HG02884 (cell line): ENCODE data around the gene ST6GAL1.

Experiments used
- ATAC-seq: cut with Tn5 transposase; IDR thresholded peaks from one replicate; pipeline ENCODE4 v1.9.1; 2021; ENCODE audit warnings: mild to moderate bottlenecking, moderate library complexity; ENCODE audit not compliant: unreplicated experiment

The ST6GAL1 gene

DNA sequence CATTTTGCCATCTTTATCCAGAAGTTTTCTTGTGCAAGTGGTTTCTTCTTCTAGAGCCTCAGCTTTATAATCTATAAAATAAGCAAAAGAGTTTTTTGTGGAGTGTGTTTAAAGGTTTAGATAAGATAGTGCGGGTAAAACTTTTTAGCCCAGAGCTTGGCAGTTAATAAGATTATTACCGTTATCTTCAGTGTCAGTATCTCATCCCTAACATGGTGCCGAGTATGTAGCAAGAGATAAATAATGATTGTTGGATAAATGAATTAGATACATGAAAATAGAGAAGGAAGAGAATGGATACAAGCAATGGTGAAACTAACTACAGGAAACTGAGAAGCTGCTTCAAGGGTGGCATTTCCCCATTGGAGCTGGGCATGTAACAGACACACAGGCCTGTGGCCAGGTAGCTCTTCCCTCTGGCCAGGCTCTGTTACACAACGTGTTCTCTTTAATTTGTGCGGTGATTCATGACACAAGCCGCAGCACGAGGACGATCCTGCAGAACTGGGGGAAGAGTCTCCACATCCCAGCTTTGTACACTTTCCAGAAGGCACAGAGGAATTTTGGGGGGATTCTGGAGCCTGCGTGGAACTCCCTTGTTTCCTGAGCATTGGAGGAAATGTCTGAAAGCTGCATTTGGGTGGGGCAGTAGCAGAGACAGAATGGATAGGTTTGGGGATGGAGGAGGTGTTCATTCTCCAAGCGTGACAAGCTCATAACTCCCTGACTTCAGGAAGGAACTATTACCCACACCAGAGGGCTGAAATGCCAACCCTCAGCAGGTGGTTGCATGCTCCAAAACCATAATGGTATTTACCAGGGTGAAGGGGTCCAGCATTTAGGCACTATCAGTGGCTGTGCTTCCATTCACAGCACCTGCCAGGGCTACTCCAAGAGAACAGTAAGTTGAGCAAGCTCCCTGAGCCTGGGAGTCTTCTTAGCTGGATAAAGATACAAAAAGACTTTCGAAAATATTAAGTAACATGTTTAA is 14.2 kb upstream of the ST6GAL1 start:
- no peak for ATAC-seq

GRCh38 chr3:186917512-186918312 is 12.6 kb upstream of the ST6GAL1 start:
- ATAC-seq = no peak

DNA sequence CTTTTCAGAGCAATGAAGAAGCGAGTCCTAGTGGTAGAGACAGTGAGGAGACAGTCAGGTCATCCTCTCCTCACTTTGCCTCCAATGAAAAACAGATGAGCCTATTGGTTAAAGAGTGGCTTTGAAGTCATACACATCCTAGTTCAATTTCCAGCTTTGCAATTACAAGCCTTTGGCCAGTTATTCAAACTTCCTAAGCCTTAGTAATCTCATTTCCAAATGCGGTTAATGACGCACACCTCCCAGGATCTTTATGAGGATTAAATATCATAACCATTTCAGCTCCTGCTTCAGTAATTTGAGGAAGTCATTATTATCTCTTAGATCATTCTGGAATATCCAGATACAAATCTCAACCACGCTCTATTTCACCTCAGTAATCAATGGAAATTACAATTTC is 10.0 kb upstream of the ST6GAL1 start:
- ATAC-seq = no peak

- no peak for ATAC-seq
Measured at GRCh38 chr3:186920796-186921195, 9.5 kb upstream of the ST6GAL1 start.

- ATAC-seq = no peak
Measured at GRCh38 chr3:186921578-186921977, 8.7 kb upstream of the ST6GAL1 start.

- ATAC-seq = no peak
Measured at GRCh38 chr3:186922224-186922623, 8.1 kb upstream of the ST6GAL1 start.

- ATAC-seq = no peak
Measured at GRCh38 chr3:186922790-186923189, 7.5 kb upstream of the ST6GAL1 start.

- ATAC-seq = no peak
Measured at GRCh38 chr3:186923241-186923640, 7.1 kb upstream of the ST6GAL1 start.

GRCh38 chr3:186925826-186926225 is 4.5 kb upstream of the ST6GAL1 start:
- ATAC-seq = no peak

- ATAC-seq = no peak
Measured at GRCh38 chr3:186929186-186929585, 1.1 kb upstream of the ST6GAL1 start.

- no peak for ATAC-seq
Measured at GRCh38 chr3:186929685-186930084, 641 bp upstream of the ST6GAL1 start.

DNA sequence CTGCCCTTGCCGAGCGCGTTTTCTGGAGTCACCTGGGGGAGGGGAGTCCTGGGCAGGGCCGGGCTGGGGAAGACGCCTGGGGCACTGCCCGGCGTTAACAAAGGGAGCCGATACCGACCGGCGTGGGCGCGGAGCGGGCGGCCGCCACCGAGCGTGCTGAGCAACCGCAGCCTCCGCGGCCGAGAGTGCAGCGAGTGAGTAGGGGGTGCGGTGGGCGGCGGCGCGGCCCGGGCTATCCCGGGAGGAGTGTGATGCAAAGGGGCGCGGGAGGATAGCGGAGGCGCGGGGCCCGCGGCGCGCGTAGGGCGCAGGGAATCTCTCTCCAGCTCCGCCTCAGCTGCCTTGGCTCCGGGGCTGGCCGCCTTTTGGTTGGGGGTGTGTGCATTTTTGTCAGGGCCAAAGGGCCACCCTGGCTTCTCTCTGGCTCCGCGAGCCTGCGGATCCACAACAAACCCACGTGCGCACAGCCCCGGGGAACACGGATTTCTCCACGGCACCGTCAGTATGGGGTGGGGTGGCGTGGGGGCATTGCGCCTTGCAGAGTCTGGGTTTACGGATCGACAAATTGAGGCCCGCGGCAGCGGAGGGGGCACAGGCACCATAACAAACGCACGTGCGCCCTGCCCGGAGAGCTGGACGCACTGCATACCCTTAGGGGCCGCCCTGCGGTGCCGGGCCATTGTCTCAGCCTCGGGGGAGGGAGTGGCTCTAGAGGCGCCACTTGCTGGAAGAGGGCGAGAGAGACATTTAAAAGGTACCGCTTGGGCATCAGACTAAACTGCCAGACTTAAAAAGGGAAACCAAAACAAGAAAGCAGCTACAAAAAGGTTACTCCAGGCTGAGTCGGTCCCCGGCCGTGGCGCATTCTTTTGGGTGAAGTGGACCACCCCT is 560 bp downstream of the ST6GAL1 start:
- peak; percentile 45 for ATAC-seq

DNA sequence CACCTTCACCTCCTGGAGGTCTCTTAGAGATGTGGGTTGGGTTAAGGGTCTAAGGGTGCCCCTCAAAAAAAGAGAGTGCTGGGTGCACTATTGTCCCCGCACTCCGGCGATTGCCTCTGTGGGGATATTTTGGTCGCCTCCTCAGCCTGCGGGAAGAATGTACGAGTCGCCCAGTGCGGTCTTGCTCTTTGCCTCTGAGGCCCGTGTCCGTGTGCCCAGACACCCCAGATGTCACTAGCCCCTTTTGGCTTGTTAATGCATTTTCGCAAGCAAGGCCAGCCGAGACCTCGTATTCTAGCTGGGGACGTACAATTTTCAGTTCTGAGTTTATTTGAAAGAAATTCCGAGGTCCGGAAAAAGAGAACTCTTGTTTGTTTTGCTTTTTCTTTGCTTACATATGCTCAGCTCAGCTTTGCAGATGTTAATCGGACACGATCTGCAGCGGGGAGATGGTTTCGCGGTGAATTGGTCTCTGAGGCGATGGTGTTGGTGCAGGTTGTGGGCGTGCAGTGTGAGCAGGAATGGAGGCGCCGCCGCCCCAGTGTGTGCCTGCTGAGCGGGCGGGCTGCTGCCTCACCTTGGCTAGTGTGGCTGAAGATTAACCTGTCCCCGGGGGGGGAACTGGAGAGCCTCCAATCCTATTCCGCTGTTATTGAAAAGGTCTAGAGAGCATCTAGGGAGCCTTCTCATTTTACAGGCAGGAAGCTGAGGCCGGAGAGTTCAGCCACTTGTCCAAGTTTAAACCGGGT is 1.4 kb downstream of the ST6GAL1 start:
- peak; percentile 39 for ATAC-seq

- no peak for ATAC-seq
Measured at GRCh38 chr3:186932281-186933181, 2.2 kb downstream of the ST6GAL1 start.

DNA sequence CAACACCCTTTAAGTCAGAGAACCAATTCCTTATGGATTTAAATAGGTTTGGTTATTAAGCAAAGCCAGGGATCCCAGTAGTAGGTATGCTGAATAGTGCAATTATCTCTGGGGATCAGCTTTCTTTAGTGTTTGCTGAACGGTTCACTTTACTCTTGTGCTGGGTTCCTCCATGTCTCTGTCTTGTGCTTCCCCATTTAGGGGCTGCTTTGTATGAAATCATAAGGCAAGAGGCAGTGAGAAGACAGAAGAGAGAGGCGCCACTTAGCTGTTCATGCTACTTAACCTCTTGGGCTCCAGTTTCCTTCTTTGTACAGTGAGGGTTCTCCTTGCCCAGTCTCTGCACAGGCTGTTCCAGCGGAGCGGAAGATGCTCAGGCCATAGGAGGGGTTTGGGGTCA is 3.5 kb downstream of the ST6GAL1 start:
- ATAC-seq = no peak

DNA sequence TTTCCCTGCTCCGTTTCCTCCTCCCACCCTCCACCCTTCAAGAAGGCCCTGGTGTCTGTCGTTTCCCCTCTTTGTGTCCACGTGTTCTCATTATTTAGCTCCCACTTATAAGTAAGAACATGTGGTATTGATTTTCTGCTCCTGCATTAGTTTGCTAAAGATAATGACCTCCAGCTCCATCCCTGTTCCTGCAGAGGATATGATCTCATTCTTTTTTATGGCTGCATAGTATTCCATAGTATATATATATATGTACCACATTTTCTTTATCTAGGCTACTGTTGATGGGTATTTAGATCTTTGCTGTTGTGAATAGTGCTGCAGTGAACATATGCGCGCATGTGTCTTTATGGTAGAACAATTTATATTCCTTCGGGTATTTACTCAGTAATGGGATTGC is 4.8 kb downstream of the ST6GAL1 start:
- no peak for ATAC-seq

DNA sequence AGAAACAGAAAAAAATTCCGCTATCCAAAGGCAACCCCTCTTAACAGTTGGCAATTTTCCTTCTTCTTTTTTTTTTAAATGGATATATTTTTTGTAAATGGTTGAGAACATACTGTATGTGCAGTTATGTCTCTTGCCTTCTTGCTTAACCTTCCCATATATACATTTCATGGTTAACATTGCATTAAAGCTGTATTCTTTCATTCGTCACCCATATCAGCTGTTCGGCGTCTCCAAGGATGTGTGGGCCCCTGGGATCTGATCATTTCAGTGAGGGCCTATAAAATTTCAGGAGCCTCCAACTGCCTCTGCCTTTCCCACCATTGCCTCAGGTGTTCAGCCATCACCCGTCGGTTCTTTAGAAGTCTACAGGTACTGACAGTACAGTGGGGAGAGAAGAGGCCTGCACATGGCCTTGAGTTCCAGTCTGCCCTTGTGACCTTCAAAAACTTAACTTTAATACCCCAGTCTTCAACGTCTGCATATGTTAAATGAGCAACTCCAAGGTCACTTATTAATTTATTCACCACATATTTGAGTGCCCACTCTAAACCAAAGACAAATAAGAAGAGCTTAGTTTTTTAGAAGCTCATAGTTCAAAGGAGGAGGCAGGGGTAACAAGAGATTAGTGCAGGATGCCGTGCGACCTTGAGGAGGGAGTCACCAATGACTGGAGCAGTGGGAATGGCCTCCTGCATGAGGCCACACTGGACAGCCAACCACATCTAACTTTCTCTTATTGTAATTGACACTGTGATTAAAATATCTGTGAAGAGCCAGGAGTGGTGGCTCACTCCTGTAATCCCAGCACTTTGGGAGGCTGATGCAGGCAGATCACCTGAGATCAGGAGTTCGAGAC is 6.9 kb downstream of the ST6GAL1 start:
- no peak for ATAC-seq

DNA sequence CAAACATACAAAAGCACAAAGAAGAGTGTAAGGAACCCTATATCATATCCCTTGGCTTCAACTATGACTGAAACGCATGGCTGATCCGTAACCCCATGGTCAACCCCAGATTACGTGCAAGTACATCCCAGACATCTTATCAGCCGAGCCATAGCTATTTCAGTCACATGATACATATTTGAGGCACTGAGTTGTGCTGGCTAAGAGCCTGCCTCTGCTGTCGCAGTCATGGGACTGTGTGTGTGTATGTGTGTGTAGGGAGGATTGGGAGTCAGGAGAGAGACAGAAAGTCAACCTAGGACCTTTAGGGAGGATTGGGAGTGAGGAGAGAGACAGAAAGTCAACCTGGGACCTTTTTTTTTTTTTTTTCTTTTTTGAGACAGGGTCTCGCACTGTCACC is 8.4 kb downstream of the ST6GAL1 start:
- no peak for ATAC-seq
